NCI-H526 treated with DMSO at 0.1 percent for 48 hours (cell line): Measurements from ENCODE around the gene ZNF554.

Source experiments
- DNase-seq: peaks from one replicate; lab custom pipeline; 2025; lab: John Stamatoyannopoulos, UW

The ZNF554 gene

DNA sequence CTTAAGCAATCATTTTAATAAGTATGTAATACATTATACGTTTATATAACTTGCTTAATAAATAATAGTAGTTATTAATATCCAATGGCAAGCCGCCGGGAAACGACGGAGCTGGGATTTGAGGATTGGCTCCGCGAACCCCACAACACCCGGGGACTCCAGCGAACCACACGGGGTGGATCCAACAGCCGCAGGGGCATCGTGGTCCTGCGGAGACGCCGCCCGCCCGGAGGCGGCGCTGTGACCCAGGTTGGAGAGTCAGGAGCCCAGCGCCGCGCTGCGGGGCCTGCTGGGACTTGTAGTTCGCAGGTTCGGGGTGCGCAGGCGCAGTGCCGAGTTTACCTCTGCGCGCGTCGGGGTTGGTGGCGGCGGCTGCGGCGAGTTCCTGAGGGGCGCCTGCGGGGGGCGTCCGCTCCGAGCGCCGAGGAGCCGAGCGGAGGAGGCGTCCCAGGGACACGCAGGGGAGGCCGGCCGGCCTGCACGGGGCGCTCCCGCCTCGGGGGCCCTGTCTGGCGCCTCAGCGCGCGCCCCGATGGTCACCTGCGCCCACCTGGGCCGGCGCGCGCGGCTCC, at the start of gene ZNF554:
ZNF554 (plus strand) TSS at position 329 of the 572 bp plus-strand sequence; CDS start at position 533, 204 bp downstream.
- peak; percentile 63 for DNase-seq

DNA sequence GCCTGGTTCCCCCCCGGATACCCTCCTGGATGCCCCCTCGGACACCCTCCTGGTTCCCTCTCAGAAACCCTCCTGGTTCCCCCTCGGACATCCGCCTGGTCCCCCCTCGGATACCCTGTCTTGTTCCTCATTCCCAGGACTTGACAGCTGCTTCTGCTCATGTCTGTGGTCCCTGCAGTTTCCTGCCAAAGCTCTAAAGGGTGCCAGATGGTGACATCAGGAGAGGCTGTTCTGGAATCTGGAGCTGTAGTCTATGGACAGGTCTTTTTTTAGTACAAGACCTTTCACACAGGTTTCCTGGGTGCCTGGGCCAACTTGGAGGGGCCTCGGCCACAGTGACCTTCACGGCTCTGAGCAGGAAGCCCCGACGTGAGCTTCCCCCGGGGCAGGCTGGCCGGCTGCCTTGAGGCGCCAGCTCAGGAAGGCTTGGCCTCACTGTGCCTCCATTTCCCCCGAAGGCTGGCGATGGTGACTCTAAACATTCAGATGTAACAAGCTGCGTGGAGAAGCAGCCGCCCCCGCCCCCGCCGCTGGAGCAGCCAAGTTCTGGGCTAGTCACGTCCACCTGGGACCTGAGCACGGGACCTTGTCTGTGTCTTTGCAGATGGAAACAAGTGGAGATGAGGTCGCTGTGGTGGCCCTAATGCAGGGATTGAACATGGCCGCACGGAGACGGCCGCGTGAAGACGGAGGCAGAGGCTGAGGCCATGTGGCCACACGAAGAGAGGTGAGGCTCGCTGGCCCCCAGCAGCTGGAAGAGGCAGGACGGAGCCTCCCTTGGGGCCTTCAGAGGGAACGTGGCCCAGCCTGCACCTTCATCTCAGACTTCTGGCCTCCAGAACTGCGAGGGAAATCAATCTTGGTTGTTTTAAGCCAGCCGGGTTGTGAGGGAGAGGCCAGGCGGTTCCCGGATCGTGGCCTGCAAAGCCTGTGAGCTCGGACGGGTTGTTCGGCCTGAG, 49.3 kb upstream of the ZNF554 start:
- DNase-seq = no peak

DNA sequence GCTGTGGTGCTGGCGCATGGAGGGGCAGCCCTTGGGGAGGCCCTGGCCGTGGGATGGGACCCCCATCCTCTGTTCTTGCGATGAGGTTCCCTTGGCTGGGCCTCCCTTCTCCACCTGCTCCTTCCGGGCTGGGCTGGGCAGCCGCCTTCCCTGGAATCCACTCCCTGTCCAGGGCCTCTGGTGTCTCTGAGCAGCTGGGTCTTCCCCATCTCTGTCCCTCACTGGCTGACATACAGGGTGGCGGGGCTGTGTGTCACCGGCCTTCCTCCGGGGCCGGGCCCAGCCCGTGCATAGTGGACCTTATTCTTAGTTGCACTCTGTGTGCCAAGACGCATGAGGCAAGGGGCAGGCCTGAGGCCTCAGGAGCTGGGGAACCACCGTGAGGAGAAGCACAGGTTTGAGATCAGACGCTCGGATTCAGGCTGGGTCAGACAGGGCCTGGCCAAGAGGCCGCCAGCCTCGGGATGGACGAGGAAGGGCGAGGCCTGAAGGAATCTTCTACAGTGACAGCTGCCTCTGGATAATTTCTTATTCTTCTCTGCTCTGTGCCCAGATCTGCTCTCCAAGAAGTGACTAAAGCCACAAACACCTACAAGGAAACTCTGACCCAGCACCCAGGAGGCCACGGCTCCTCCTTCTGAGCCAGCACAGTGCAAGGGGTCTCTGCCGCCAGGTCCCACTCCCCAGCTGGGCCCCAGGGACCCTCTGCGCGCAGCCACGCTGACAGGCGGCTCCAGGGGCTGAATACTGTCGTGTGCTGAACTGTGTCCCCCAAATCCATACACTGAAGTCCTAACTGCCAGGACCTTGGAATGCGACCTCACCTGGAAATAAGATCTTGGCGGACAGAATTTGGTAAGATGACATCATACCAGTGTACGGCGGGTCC, 47.6 kb upstream of the ZNF554 start:
- no peak for DNase-seq

DNA sequence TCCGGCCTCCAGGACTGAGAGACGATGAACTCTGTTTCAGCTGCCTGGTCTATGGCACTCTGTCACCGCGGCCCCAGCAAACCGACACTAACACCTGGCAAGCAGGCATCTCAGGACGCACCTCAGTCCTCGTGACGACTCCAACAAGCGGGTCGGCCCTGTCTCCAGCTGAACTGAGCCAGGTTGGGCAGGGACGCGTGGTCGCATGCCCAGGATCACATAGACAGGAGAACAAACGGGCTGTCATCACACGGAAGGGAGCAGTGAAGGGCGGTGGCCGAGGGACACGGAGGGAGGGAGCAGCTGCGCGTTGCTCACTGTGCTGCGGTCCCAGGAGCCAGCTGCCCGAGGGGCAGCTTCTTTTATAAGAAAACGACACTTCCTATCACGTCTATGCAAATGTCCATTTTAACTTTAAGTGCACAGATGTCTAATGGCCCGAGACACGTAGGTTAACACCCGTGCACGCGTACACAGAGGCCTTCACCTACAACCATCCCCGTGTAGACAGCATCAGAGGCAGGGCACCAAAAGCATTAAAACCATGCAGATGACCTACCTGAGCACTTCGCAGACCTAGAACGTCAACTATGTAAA, 45.5 kb upstream of the ZNF554 start:
- no peak for DNase-seq

DNA sequence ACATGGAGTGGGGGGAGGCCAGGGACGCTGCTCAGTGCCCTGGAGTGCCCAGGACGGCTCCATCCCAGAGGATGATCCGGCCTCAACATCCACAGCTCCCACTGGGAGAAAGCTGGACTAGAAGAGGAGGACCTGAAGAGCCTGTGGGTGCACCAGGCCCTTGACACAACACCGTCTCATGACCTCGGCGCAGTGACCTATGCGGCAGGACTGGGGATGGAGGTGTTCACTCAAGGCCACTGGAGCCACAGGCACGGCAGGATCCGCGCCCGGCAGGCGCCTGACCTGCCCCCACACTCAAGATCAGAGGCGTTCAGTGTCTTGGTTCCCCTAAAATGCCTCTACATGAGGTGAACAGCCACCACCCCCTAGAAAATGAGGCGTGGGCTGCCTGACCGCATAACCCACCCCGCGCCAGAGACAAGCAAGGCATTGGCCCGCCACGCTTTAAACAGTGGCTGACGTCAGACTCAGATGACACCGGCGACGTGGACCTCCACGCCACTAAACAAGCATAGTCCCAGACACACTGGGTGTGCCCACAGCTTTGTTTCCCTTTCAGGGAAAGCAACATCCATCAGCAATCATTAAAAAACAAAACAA, 44.6 kb upstream of the ZNF554 start:
- no peak for DNase-seq

DNA sequence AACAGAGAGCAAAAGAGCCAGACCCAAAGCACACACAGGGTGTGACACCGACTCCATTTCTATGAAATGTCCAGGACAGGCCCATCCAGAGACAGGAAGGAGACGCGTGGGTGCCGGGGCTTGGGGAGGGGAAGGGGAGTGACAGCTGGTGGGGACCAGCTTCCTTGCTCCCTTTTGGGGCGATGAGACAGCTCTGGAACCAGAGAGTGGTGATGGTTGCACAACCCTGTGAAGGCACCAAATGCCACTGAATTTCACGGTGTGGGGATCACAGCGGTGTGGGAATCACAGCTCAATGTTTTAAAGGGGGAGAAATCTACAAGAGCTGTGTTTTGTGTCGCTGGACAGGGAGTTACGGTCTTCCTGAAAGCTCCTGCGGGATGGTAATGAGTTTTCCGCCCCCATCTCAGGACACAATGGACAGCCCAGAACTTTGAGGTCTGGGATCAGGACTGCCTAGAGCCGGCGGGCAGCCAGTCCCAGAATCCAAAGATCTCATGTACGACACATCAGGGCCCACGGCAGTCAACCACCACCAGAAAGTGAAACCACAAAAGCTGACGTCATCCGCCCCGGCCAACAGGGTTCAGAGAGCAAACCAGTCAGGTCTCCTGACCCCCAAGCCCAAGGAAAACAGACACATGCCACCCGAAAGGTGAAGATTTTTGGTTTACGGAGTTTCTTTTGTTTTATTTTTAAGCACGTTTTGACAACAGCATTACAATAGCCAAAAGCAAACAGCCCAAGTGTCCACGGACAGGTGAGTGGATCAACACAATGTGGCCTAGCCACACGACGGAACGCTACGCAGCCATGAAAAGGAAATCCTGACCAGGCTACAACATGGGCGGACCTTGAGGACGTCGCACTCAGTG, 43.9 kb upstream of the ZNF554 start:
- no peak for DNase-seq

DNA sequence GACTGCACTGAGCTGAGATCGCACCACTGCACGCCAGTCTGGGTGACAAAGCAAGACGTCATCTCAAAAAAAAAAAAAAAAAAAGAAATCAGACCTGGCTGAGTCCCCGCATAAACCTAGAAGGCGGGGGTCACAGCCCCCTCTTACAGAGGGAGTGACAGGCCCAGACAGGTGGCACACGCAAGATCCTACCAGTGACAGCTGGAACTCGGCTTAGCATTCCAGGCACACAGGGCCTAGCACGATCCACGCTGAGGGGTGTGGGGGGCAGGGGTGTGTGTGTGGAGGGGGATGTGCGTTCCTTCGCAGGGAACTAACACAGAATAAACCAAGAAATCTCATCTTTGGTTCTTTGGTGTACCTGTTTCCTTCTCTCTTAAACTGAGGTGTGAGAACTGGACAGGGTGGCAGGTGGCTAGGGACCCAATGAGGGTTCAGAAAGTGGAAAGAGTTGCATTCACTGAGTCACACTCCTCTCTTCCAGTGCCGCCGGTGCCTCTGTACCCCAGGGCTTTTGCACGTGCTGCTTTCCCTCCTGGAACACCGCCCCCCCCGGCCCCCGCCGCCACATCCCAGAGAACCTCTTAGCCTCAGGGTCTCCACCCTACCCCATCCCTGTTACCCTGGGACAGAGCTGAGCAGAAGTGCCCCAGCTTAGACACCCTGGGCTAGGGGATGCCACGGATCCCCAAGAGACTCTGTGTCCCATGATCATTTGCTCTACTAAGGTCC, 41.5 kb upstream of the ZNF554 start:
- DNase-seq = no peak

DNA sequence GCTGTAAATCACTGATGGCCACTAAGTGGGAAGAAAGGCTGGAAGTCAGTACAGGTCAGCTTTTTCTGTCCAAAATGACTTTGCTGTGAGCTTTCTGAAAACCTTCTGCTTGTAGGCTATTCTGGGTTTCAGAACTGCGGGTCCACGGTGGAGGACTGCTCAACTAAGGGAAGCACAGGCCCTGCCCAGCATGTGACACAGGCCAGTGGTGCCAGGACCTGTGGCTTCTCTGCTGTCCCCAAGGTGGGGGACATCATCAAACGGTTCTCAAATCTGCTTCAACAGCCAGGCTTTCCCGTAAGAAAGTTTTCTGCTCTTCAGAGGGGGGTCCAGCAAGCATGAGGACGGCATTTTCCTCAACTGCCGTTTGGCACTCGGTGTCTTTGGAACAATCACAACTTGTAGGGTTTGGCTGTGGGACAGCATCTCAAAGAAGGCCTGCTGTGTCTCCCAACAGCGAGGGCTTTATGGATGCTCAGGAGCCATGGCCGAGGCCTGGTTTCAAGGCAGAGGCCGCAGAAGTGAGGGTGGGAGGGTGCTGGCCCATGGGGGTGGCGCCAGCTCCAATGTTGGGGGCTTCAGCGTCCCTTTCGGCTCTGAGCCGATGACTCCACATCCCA, 40.4 kb upstream of the ZNF554 start:
- no peak for DNase-seq

DNA sequence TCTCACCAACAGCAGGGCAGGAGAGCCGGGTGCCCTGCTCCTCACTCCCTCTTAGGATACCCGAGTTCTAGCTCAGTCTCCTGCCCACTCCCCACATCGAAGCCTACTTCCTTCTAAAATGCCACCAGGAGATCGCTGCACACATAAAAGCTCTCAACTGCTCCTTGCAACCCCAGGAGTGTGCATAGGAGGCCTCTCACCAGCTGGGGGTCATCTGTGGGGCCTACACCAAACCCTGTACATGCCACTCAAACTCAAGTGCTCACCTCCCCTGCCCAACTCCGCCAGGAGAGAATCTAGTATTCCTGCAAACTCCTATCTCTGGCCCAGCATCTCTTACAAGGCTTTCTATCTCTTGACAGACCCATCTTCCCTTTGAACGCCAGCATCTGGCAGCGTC, 39.4 kb upstream of the ZNF554 start:
- no peak for DNase-seq

DNA sequence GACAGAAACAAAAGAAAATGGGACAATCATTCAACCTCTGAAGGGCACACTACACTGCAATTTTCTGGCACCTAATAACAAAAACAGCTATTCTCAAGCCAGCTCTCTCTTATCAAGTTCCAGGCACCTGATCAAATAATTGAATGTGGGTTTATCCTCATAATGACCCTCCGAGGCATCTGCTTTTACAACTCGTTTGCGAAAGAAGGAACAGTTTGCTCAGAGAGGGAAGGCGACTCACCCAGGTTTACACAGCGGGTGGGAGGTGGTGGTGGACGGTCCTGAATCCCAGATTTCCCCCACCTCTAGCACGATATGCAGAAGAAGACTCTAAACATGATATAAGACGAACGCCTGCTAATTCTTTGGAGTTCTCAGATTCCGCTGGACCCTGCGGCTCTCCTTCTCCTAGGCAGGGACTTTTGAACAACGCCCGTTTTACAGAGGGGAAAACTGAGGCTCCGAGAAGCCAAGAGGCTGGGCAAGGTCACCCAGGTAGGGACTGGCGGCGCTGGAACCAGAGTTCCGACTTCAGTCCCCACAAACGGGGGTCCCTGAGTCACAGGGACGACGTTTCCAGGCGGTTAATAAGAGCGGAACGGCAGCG, 37.2 kb upstream of the ZNF554 start:
- DNase-seq = no peak

DNA sequence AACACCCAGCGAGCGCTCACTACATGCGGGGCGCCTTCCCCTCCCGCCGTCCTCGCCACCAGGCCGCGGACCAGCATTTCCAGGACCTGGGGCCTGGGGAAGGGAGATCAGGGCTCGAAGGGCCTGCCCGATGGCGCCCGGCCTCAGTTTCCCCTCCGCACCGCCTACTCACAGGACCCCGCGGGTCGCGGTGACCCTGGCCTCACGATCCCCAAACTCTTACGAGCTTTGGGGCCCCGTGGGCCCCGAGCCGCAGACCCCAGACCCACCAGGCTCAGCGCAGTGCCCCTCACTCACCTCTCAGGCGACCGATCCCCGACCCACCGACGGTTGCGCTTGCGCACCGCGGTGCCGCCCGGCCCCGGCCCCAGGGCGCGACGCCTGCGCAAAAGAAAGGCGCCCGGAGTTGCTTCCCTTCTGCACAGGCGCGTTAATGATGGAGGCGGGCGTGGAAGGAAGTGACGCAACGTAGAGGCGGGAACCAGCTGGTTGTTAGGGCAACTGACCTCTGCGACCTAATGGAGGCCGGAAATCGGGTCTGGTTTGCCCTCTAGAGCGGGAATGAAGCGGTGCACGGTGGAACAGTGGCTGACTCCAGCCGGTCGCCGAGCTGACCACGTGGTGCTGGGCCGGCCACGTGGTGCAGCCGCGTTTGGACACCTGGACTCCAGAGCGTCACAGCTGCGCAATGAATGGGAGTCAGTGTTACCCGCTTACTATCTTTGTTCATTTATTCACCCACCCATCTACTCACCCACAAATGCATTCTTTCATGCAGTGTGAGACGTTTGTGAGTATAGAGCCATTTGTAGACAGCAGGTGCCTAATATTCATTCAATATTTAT, 36.5 kb upstream of the ZNF554 start, which contains the start of gene SGTA:
SGTA (minus strand) TSS at position 338 of the 845 bp plus-strand sequence. CDS start 14,205 bp downstream, outside the sequence.
- peak; percentile 95 for DNase-seq

DNA sequence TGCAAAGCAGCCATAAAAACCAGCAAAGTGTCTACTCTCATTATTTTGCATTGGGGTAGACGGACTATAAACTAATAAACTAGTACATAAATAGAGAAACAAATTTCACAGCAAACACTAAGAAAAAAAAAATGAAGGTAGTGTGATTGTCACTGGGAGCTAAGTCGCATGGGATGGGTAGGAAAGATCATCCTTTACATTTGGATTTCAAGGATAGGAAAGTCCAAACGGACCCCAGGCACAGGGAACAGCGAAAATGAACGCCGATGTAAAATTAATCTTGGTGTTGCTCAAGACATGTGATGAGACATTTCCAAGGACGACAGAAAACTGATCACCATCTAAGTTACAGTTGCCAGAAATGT, 35.9 kb upstream of the ZNF554 start:
- DNase-seq = no peak

DNA sequence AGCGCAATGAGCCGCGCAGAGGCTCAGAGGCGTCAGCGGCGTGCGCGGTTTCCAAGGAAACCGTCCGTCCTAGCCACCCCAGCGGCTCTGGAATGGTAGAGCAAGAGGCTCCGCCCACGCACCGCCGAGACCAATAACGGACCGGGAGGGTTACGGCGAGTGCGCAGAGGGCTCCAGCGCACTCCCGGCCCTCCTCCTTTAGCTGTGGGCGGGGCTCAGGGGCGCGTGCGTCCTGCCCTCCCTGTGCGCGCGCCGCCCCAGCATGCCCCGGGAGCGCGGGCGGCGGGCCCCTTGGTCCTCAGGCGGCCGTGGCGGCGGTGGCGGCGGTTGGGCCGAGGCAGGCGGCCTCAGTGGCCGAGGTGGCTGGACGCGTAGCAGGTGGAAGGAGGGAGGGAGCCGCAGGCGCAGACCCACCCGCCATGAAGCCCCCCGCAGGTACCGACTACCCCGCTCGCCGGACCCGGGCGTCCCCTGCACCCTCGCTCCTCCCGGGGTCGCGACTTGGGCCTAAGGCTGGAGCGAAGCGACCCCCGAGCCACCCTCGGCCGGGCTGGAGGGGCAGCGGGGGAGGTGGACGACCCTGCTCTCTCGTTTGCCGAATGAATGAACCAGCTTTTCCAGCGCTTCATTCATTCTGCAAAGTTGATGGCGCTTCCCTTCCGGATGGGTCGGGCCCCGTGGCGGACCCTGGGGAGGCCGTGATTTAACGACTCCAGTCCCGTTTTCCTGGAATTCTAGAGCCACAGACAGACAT, 34.2 kb upstream of the ZNF554 start, which contains the start of gene THOP1:
THOP1 (plus strand) TSS at position 260 of the 754 bp plus-strand sequence; CDS start at position 420, 160 bp downstream.
- peak; percentile 92 for DNase-seq

DNA sequence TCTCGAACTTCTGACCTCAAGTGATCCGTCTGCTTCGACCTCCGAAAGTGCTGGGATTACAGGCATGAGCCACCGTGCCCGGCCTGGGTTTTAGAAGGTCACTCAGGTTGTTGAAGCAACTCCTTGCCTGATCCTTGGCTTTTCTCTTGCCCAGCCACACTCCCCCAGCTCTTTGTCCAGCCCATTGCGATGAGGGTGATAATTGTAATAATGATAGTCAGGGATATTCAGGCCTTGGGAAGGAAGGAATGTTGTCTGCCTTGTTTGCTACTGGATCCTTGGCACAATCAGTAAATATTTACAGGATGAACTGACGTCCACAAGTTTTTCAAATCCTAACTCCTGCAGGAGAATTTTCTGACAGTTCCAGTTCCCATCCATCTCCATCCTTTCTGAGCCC, 32.6 kb upstream of the ZNF554 start:
- no peak for DNase-seq

DNA sequence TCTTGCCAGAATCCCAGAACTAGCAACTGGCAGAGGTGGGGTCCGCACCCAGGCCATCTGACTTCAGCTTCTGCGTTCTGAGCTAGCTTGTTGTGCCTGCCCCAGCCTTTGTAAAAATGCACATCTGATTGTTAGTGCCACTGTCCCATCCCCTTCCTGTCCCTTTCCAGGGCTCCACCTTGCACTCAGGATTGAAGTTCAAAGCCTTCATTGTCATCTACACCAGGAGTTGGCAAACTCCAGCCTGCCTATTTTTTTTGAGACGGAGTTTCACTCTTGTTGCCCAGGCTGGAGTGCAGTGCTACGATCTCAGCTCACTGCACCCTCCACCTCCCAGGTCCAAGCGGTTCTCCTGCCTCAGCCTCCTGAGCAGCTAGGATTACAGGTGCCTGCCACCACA, 31.4 kb upstream of the ZNF554 start:
- DNase-seq = no peak

DNA sequence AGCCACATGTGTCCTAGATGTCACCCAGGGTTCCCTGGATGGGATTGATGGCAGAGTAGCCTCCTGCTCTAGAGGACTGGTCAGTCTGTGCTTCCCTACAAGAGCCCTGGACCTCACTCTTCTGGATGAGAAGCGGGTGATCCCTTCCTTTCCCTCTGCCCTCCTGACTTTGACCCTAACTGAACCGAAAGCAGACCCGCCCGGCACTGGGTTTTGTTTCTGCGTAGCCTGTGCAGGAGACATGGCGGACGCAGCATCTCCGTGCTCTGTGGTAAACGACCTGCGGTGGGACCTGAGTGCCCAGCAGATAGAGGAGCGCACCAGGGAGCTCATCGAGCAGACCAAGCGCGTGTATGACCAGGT, 29.5 kb upstream of the ZNF554 start:
- no peak for DNase-seq
